Mesodermal cell (in vitro differentiated cells): ENCODE measurements around the gene FGF9.

Source experiments
- H3K27ac ChIP-seq: 2 replicates; pipeline ENCODE4 v1.7.0; 2013; ENCODE audit warnings: mild to moderate bottlenecking, low read depth, low read length, moderate library complexity; ENCODE audit not compliant: severe bottlenecking
- H3K36me3 ChIP-seq: 2 replicates; pipeline ENCODE4 v1.7.1; 2013; ENCODE audit warnings: mild to moderate bottlenecking, low read length, moderate library complexity; ENCODE audit not compliant: control insufficient read depth, insufficient read depth
- H3K4me1 ChIP-seq: one replicate; pipeline ENCODE4 v1.7.1; 2013; ENCODE audit warnings: mild to moderate bottlenecking, low read length; ENCODE audit not compliant: insufficient read depth, control insufficient read depth, poor library complexity, severe bottlenecking
- H3K4me3 ChIP-seq: 2 replicates; pipeline ENCODE4 v1.7.0; 2013; ENCODE audit warnings: low read length, control low read depth, mild to moderate bottlenecking; ENCODE audit not compliant: insufficient read depth, poor library complexity, severe bottlenecking; ENCODE audit errors: extremely low read depth
- H3K9me3 ChIP-seq: 2 replicates; pipeline ENCODE4 v1.7.1; 2013; ENCODE audit warnings: mild to moderate bottlenecking, low read length, moderate library complexity; ENCODE audit not compliant: control insufficient read depth
- WGBS, 2 experiments: methylation state at CpG; one replicate each; pipeline ENCODE4 v1.1.5; 2013; ENCODE audit warnings: missing lambda C conversion rate in 2 of 2; ENCODE audit not compliant: insufficient coverage in 2 of 2; 5-methylcytosine and 5-hydroxymethylcytosine counted together

FGF9 gene

GRCh38 chr13:21710163-21710562, 39.3 kb downstream of the FGF9 start:
- no peaks in the 10 kb centered on the region for H3K36me3 ChIP-seq
- no peaks in the 10 kb centered on the region for H3K4me1 ChIP-seq
- H3K9me3 ChIP-seq = no peaks in the 10 kb centered on the region
- H3K4me3 ChIP-seq = no peak overlapping the region
- WGBS, 2 experiments = 72 to 83% methylated on average over 1 to 2 of the region's 2 CpGs
- no peak overlapping the region for H3K27ac ChIP-seq

GRCh38 chr13:21717817-21718216, 46.9 kb downstream of the FGF9 start:
- Histone ChIP-seq H3K27ac (no peak overlapping the region), H3K36me3 (no peaks in the 10 kb centered on the region), H3K4me3 (no peak overlapping the region), H3K9me3 (no peaks in the 10 kb centered on the region), H3K4me1 (no peaks in the 10 kb centered on the region)
- 35 to 39% methylated on average over 2 of the region's 4 CpGs for WGBS, 2 experiments

GRCh38 chr13:21719463-21719862, 48.6 kb downstream of the FGF9 start:
- Histone ChIP-seq H3K36me3 (no peaks in the 10 kb centered on the region), H3K27ac (no peak overlapping the region), H3K4me3 (no peak overlapping the region), H3K9me3 (no peaks in the 10 kb centered on the region), H3K4me1 (no peaks in the 10 kb centered on the region)
- no CpG with 5 or more reads among the region's 7 CpGs for WGBS, 2 experiments

GRCh38 chr13:21723807-21724505, 53.1 kb downstream of the FGF9 start:
- WGBS, 2 experiments = 96 to 97% methylated on average over 6 to 15 of the region's 17 CpGs
- H3K36me3 ChIP-seq = no peaks in the 10 kb centered on the region
- no peak overlapping the region for H3K4me3 ChIP-seq
- no peak overlapping the region for H3K27ac ChIP-seq
- H3K4me1 ChIP-seq = no peaks in the 10 kb centered on the region
- no peaks in the 10 kb centered on the region for H3K9me3 ChIP-seq

GRCh38 chr13:21730186-21730880, 59.5 kb downstream of the FGF9 start:
- WGBS, 2 experiments = 89 to 91% methylated on average over 6 to 7 of the region's 9 CpGs
- Histone ChIP-seq H3K36me3 (no peaks in the 10 kb centered on the region), H3K4me1 (no peaks in the 10 kb centered on the region), H3K27ac (no peak overlapping the region), H3K4me3 (no peak overlapping the region), H3K9me3 (no peaks in the 10 kb centered on the region)

GRCh38 chr13:21733475-21734263, 62.8 kb downstream of the FGF9 start:
- H3K4me3 ChIP-seq = no peak overlapping the region
- 58 to 93% methylated on average over 3 to 6 of the region's 9 CpGs for WGBS, 2 experiments
- H3K4me1 ChIP-seq = peaks cover 6% of the 10 kb centered on the region
- no peaks in the 10 kb centered on the region for H3K9me3 ChIP-seq
- no peak overlapping the region for H3K27ac ChIP-seq
- H3K36me3 ChIP-seq = no peaks in the 10 kb centered on the region

GRCh38 chr13:21734961-21735360, 64.1 kb downstream of the FGF9 start:
- Histone ChIP-seq H3K4me3 (no peak overlapping the region), H3K36me3 (no peaks in the 10 kb centered on the region), H3K27ac (no peak overlapping the region), H3K9me3 (no peaks in the 10 kb centered on the region), H3K4me1 (peaks cover 6% of the 10 kb centered on the region)
- 90 to 96% methylated on average over 5 to 6 of the region's 7 CpGs for WGBS, 2 experiments

- Histone ChIP-seq H3K36me3 (no peaks in the 10 kb centered on the region), H3K4me1 (peaks cover 6% of the 10 kb centered on the region), H3K4me3 (no peak overlapping the region), H3K27ac (no peak overlapping the region), H3K9me3 (no peaks in the 10 kb centered on the region)
- 58 to 67% methylated on average over 10 to 12 of the region's 14 CpGs for WGBS, 2 experiments
Measured at GRCh38 chr13:21735701-21736401, 65.0 kb downstream of the FGF9 start.

- Histone ChIP-seq H3K4me3 (no peak overlapping the region), H3K27ac (no peak overlapping the region), H3K36me3 (no peaks in the 10 kb centered on the region), H3K4me1 (peaks cover 6% of the 10 kb centered on the region), H3K9me3 (no peaks in the 10 kb centered on the region)
- WGBS, 2 experiments = 89 to 92% methylated on average over 5 of the region's 5 CpGs
Measured at GRCh38 chr13:21736926-21737325, 66.1 kb downstream of the FGF9 start.

GRCh38 chr13:21738630-21739029, 67.8 kb downstream of the FGF9 start:
- Histone ChIP-seq H3K27ac (no peak overlapping the region), H3K36me3 (no peaks in the 10 kb centered on the region), H3K4me3 (no peak overlapping the region), H3K4me1 (peaks cover 6% of the 10 kb centered on the region), H3K9me3 (no peaks in the 10 kb centered on the region)
- WGBS, 2 experiments = 95 to 97% methylated on average over 4 to 5 of the region's 5 CpGs
